ENCODE data around the gene HEBP2.

- TF ChIP-seq YY1 (IDR thresholded peaks at IDR 0.05; ENCODE audit: insufficient read depth, insufficient read length) (no peak), ZNF274 (IDR thresholded peaks at IDR 0.05; ENCODE audit: low read depth, low read length) (no peak), SUZ12 (IDR thresholded peaks at IDR 0.05; ENCODE audit: extremely low read depth, insufficient read depth, insufficient read length) (no peak)
Measured at GRCh38 chr6:138439546-138439945, 35.5 kb downstream of the HEBP2 start.
